Stimulated activated CD8-positive, alpha-beta memory T cell treated with anti-CD3 and anti-CD28 coated beads, Interleukin-15, amount 100 ng/mL, for 1 hour (primary cell): ENCODE measurements around the gene KIF3A.

Experiments
- DNase-seq: peaks from one replicate; pipeline ENCODE4 v3.0.0-alpha.2; 2020; ENCODE audit warnings: low read depth

KIF3A gene

GRCh38 chr5:132662925-132663770, 74.2 kb downstream of the KIF3A start:
- DNase-seq: no peak

GRCh38 chr5:132662004-132662401, 75.3 kb downstream of the KIF3A start:
- DNase-seq: no peak

- DNase-seq: no peak
These were observed 75.9 kb downstream of the KIF3A start for GRCh38 chr5:132661231-132662003.

- DNase-seq: no peak
These were observed 77.5 kb downstream of the KIF3A start for GRCh38 chr5:132659598-132660493.

- DNase-seq: no peak
These were observed 78.7 kb downstream of the KIF3A start for GRCh38 chr5:132658381-132659302.

- no peak for DNase-seq
These were observed 79.5 kb downstream of the KIF3A start, which contains the start of gene IL13 for GRCh38 chr5:132657676-132658380. Gene IL13, plus strand, starts transcription at chr5:132658173. Its CDS starts 14 bp downstream, at chr5:132658187.

GRCh38 chr5:132656774-132657355, 80.5 kb downstream of the KIF3A start:
- no peak for DNase-seq

GRCh38 chr5:132655821-132656773, 81.2 kb downstream of the KIF3A start:
- DNase-seq: no peak

- DNase-seq: no peak
These were observed 83.6 kb downstream of the KIF3A start for GRCh38 chr5:132653716-132654115.

GRCh38 chr5:132651838-132652469, 85.4 kb downstream of the KIF3A start:
- DNase-seq: no peak

- DNase-seq: no peak
These were observed 89.0 kb downstream of the KIF3A start for GRCh38 chr5:132648355-132648754.

GRCh38 chr5:132647473-132647872, 89.9 kb downstream of the KIF3A start:
- DNase-seq: no peak

- no peak for DNase-seq
These were observed 90.6 kb downstream of the KIF3A start for GRCh38 chr5:132646583-132647266.

GRCh38 chr5:132644177-132644576, 93.2 kb downstream of the KIF3A start:
- DNase-seq: no peak
